ENCODE data around the gene PPP1R16B.

The PPP1R16B gene

GRCh38 chr20:38818113-38819065 lies 12.9 kb downstream of the PPP1R16B start:
- H3K4me3 ChIP-seq (ENCODE audit: low read depth in 1 of 2, low read length in 2 of 2) = no peak overlapping the region
- H3K4me1 ChIP-seq (ENCODE audit: control insufficient read depth in 1 of 2, insufficient read depth in 2 of 2, low read length in 2 of 2) = no peaks in the 10 kb centered on the region
- H3K36me3 ChIP-seq (ENCODE audit: control insufficient read depth in 1 of 2, insufficient read depth in 2 of 2, low read length in 2 of 2) = no peaks in the 10 kb centered on the region
- H3K9ac ChIP-seq (ENCODE audit: low read depth in 1 of 2, low read length in 2 of 2) = no peak overlapping the region
- H3K27ac ChIP-seq (ENCODE audit: low read depth, low read length) = no peak overlapping the region
- no peaks in the 10 kb centered on the region for H3K9me3 ChIP-seq (ENCODE audit: control insufficient read depth in 1 of 2, low read length in 2 of 2)
- H3K27me3 ChIP-seq (ENCODE audit: control insufficient read depth in 1 of 2, insufficient read depth in 2 of 2, low read length in 2 of 2) = no peaks in the 10 kb centered on the region

GRCh38 chr20:38825571-38825900 lies 20.0 kb downstream of the PPP1R16B start:
- Histone ChIP-seq H3K4me3 (ENCODE audit: low read depth in 1 of 2, low read length in 2 of 2) (no peak overlapping the region), H3K4me1 (ENCODE audit: control insufficient read depth in 1 of 2, insufficient read depth in 2 of 2, low read length in 2 of 2) (peaks cover 0 to 5% of the 10 kb centered on the region in 2 donors), H3K36me3 (ENCODE audit: control insufficient read depth in 1 of 2, insufficient read depth in 2 of 2, low read length in 2 of 2) (no peaks in the 10 kb centered on the region), H3K27me3 (ENCODE audit: control insufficient read depth in 1 of 2, insufficient read depth in 2 of 2, low read length in 2 of 2) (no peaks in the 10 kb centered on the region), H3K9me3 (ENCODE audit: control insufficient read depth in 1 of 2, low read length in 2 of 2) (no peaks in the 10 kb centered on the region), H3K27ac (ENCODE audit: low read depth, low read length) (no peak overlapping the region), H3K9ac (ENCODE audit: low read depth in 1 of 2, low read length in 2 of 2) (no peak overlapping the region)

GRCh38 chr20:38825901-38826625 lies 20.6 kb downstream of the PPP1R16B start:
- Histone ChIP-seq H3K27me3 (ENCODE audit: control insufficient read depth in 1 of 2, insufficient read depth in 2 of 2, low read length in 2 of 2) (no peaks in the 10 kb centered on the region), H3K9ac (ENCODE audit: low read depth in 1 of 2, low read length in 2 of 2) (no peak overlapping the region), H3K4me1 (ENCODE audit: control insufficient read depth in 1 of 2, insufficient read depth in 2 of 2, low read length in 2 of 2) (peaks cover 0 to 6% of the 10 kb centered on the region in 2 donors), H3K4me3 (ENCODE audit: low read depth in 1 of 2, low read length in 2 of 2) (no peak overlapping the region), H3K36me3 (ENCODE audit: control insufficient read depth in 1 of 2, insufficient read depth in 2 of 2, low read length in 2 of 2) (no peaks in the 10 kb centered on the region), H3K9me3 (ENCODE audit: control insufficient read depth in 1 of 2, low read length in 2 of 2) (no peaks in the 10 kb centered on the region), H3K27ac (ENCODE audit: low read depth, low read length) (no peak overlapping the region)

GRCh38 chr20:38827770-38828281 lies 22.3 kb downstream of the PPP1R16B start:
- Histone ChIP-seq H3K4me1 (ENCODE audit: control insufficient read depth in 1 of 2, insufficient read depth in 2 of 2, low read length in 2 of 2) (peaks cover 0 to 10% of the 10 kb centered on the region in 2 donors), H3K27me3 (ENCODE audit: control insufficient read depth in 1 of 2, insufficient read depth in 2 of 2, low read length in 2 of 2) (no peaks in the 10 kb centered on the region), H3K9ac (ENCODE audit: low read depth in 1 of 2, low read length in 2 of 2) (no peak overlapping the region), H3K27ac (ENCODE audit: low read depth, low read length) (no peak overlapping the region), H3K36me3 (ENCODE audit: control insufficient read depth in 1 of 2, insufficient read depth in 2 of 2, low read length in 2 of 2) (no peaks in the 10 kb centered on the region), H3K4me3 (ENCODE audit: low read depth in 1 of 2, low read length in 2 of 2) (no peak overlapping the region), H3K9me3 (ENCODE audit: control insufficient read depth in 1 of 2, low read length in 2 of 2) (no peaks in the 10 kb centered on the region)

GRCh38 chr20:38828514-38829295 lies 23.2 kb downstream of the PPP1R16B start:
- Histone ChIP-seq H3K27me3 (ENCODE audit: control insufficient read depth in 1 of 2, insufficient read depth in 2 of 2, low read length in 2 of 2) (no peaks in the 10 kb centered on the region), H3K9ac (ENCODE audit: low read depth in 1 of 2, low read length in 2 of 2) (no peak overlapping the region), H3K4me1 (ENCODE audit: control insufficient read depth in 1 of 2, insufficient read depth in 2 of 2, low read length in 2 of 2) (peaks cover 0 to 10% of the 10 kb centered on the region in 2 donors), H3K4me3 (ENCODE audit: low read depth in 1 of 2, low read length in 2 of 2) (no peak overlapping the region), H3K36me3 (ENCODE audit: control insufficient read depth in 1 of 2, insufficient read depth in 2 of 2, low read length in 2 of 2) (no peaks in the 10 kb centered on the region), H3K27ac (ENCODE audit: low read depth, low read length) (no peak overlapping the region), H3K9me3 (ENCODE audit: control insufficient read depth in 1 of 2, low read length in 2 of 2) (no peaks in the 10 kb centered on the region)

GRCh38 chr20:38829296-38829875 lies 23.9 kb downstream of the PPP1R16B start:
- H3K4me1 ChIP-seq (ENCODE audit: control insufficient read depth in 1 of 2, insufficient read depth in 2 of 2, low read length in 2 of 2) = peaks cover 0 to 10% of the 10 kb centered on the region in 2 donors
- no peaks in the 10 kb centered on the region for H3K27me3 ChIP-seq (ENCODE audit: control insufficient read depth in 1 of 2, insufficient read depth in 2 of 2, low read length in 2 of 2)
- no peak overlapping the region for H3K4me3 ChIP-seq (ENCODE audit: low read depth in 1 of 2, low read length in 2 of 2)
- no peak overlapping the region for H3K27ac ChIP-seq (ENCODE audit: low read depth, low read length)
- H3K9ac ChIP-seq (ENCODE audit: low read depth in 1 of 2, low read length in 2 of 2) = no peak overlapping the region
- H3K9me3 ChIP-seq (ENCODE audit: control insufficient read depth in 1 of 2, low read length in 2 of 2) = no peaks in the 10 kb centered on the region
- no peaks in the 10 kb centered on the region for H3K36me3 ChIP-seq (ENCODE audit: control insufficient read depth in 1 of 2, insufficient read depth in 2 of 2, low read length in 2 of 2)

GRCh38 chr20:38830356-38830755 lies 24.9 kb downstream of the PPP1R16B start:
- no peak overlapping the region for H3K4me3 ChIP-seq (ENCODE audit: low read depth in 1 of 2, low read length in 2 of 2)
- H3K27me3 ChIP-seq (ENCODE audit: control insufficient read depth in 1 of 2, insufficient read depth in 2 of 2, low read length in 2 of 2) = no peaks in the 10 kb centered on the region
- H3K4me1 ChIP-seq (ENCODE audit: control insufficient read depth in 1 of 2, insufficient read depth in 2 of 2, low read length in 2 of 2) = peaks cover 0 to 10% of the 10 kb centered on the region in 2 donors
- H3K9me3 ChIP-seq (ENCODE audit: control insufficient read depth in 1 of 2, low read length in 2 of 2) = no peaks in the 10 kb centered on the region
- H3K36me3 ChIP-seq (ENCODE audit: control insufficient read depth in 1 of 2, insufficient read depth in 2 of 2, low read length in 2 of 2) = no peaks in the 10 kb centered on the region
- H3K9ac ChIP-seq (ENCODE audit: low read depth in 1 of 2, low read length in 2 of 2) = no peak overlapping the region
- H3K27ac ChIP-seq (ENCODE audit: low read depth, low read length) = no peak overlapping the region

- no peak overlapping the region for H3K27ac ChIP-seq (ENCODE audit: low read depth, low read length)
- H3K4me1 ChIP-seq (ENCODE audit: control insufficient read depth in 1 of 2, insufficient read depth in 2 of 2, low read length in 2 of 2) = peaks cover 0 to 10% of the 10 kb centered on the region in 2 donors
- H3K9ac ChIP-seq (ENCODE audit: low read depth in 1 of 2, low read length in 2 of 2) = no peak overlapping the region
Measured at GRCh38 chr20:38831049-38831691, 25.7 kb downstream of the PPP1R16B start.

GRCh38 chr20:38831995-38832620 lies 26.6 kb downstream of the PPP1R16B start:
- Histone ChIP-seq H3K27ac (ENCODE audit: low read depth, low read length) (no peak overlapping the region), H3K9me3 (ENCODE audit: control insufficient read depth in 1 of 2, low read length in 2 of 2) (no peaks in the 10 kb centered on the region), H3K4me1 (ENCODE audit: control insufficient read depth in 1 of 2, insufficient read depth in 2 of 2, low read length in 2 of 2) (peaks cover 0 to 10% of the 10 kb centered on the region in 2 donors), H3K36me3 (ENCODE audit: control insufficient read depth in 1 of 2, insufficient read depth in 2 of 2, low read length in 2 of 2) (no peaks in the 10 kb centered on the region), H3K9ac (ENCODE audit: low read depth in 1 of 2, low read length in 2 of 2) (no peak overlapping the region), H3K27me3 (ENCODE audit: control insufficient read depth in 1 of 2, insufficient read depth in 2 of 2, low read length in 2 of 2) (no peaks in the 10 kb centered on the region), H3K4me3 (ENCODE audit: low read depth in 1 of 2, low read length in 2 of 2) (no peak overlapping the region)

More at GRCh38 chr20:38831049-38831691, 25.7 kb downstream of the PPP1R16B start:
- H3K4me3 ChIP-seq (ENCODE audit: low read depth in 1 of 2, low read length in 2 of 2) = no peak overlapping the region
- H3K36me3 ChIP-seq (ENCODE audit: control insufficient read depth in 1 of 2, insufficient read depth in 2 of 2, low read length in 2 of 2) = no peaks in the 10 kb centered on the region
- H3K27me3 ChIP-seq (ENCODE audit: control insufficient read depth in 1 of 2, insufficient read depth in 2 of 2, low read length in 2 of 2) = no peaks in the 10 kb centered on the region
- no peaks in the 10 kb centered on the region for H3K9me3 ChIP-seq (ENCODE audit: control insufficient read depth in 1 of 2, low read length in 2 of 2)

Data from duodenal mucosa (tissue), 2 donors.